Testis (tissue), 2 donors: Measurements from ENCODE around the gene LRTM2.

Experiments used
- CTCF ChIP-seq, 3 experiments: fragments of 450-650 bp in 2 of 3; fragments of 200-600 bp in 1 of 3; sonication (generic) in 1 of 3; IDR thresholded peaks; one replicate each; pipeline ENCODE4 v1.5.1; 2016 to 2019; ENCODE audit warnings: antibody characterized with exemption in 3 of 3, mild to moderate bottlenecking in 2 of 3, moderate library complexity in 1 of 3
- POLR2A ChIP-seq: fragments of 450-650 bp; IDR thresholded peaks from one replicate; pipeline ENCODE4 v1.6.1; 2017; ENCODE audit warnings: antibody characterized with exemption, mild to moderate bottlenecking, moderate library complexity

GRCh38 chr12:1820896-1821291, 529 bp downstream of the LRTM2 start:
- TF ChIP-seq CTCF (IDR thresholded peaks at IDR 0.05) (no peak), POLR2A (no peak)
